GOT3 (cell line): ENCODE data around the gene KRT5.

Source experiments
- DNase-seq: peaks from one replicate; lab custom pipeline; 2025; ENCODE audit warnings: mixed read lengths; lab: John Stamatoyannopoulos, UW

Gene KRT5

GRCh38 chr12:52537101-52537500 lies 16.9 kb upstream of the KRT5 start:
- no peak for DNase-seq

GRCh38 chr12:52535574-52535973 lies 15.4 kb upstream of the KRT5 start:
- no peak for DNase-seq

- DNase-seq: no peak
Observed at GRCh38 chr12:52534482-52534881, 14.3 kb upstream of the KRT5 start.

- DNase-seq: no peak
Observed at GRCh38 chr12:52533686-52534470, 13.7 kb upstream of the KRT5 start.

- no peak for DNase-seq
Observed at GRCh38 chr12:52532636-52533035, 12.4 kb upstream of the KRT5 start.

GRCh38 chr12:52531566-52532300 lies 11.5 kb upstream of the KRT5 start:
- DNase-seq: no peak

- no peak for DNase-seq
Observed at GRCh38 chr12:52530905-52531304, 10.7 kb upstream of the KRT5 start.

- no peak for DNase-seq
Observed at GRCh38 chr12:52530366-52530765, 10.2 kb upstream of the KRT5 start.

- no peak for DNase-seq
Observed at GRCh38 chr12:52529846-52530245, 9.7 kb upstream of the KRT5 start.

GRCh38 chr12:52529417-52529816 lies 9.2 kb upstream of the KRT5 start:
- DNase-seq: no peak

- DNase-seq: no peak
Observed at GRCh38 chr12:52528641-52529143, 8.5 kb upstream of the KRT5 start.

- no peak for DNase-seq
Observed at GRCh38 chr12:52527121-52527800, 7.1 kb upstream of the KRT5 start.

- DNase-seq: no peak
Observed at GRCh38 chr12:52526511-52526951, 6.3 kb upstream of the KRT5 start.

GRCh38 chr12:52525661-52526499 lies 5.7 kb upstream of the KRT5 start:
- no peak for DNase-seq

GRCh38 chr12:52524898-52525591 lies 4.9 kb upstream of the KRT5 start:
- DNase-seq: no peak

- DNase-seq: no peak
Observed at GRCh38 chr12:52524241-52524897, 4.2 kb upstream of the KRT5 start.

GRCh38 chr12:52523824-52524223 lies 3.6 kb upstream of the KRT5 start:
- no peak for DNase-seq

- DNase-seq: no peak
Observed at GRCh38 chr12:52522346-52523011, 2.3 kb upstream of the KRT5 start.

GRCh38 chr12:52521568-52522266 lies 1.5 kb upstream of the KRT5 start:
- no peak for DNase-seq
